Ishikawa (cell line): Measurements from ENCODE around the gene DIAPH1.

Experiments
- CEBPB ChIP-seq: IDR thresholded peaks from 2 replicates; pipeline ENCODE4 v1.6.1; 2012
- CREB1 ChIP-seq: IDR thresholded peaks from 2 replicates; pipeline ENCODE4 v1.6.1; 2012; ENCODE audit warnings: low read depth
- EGR1 ChIP-seq: IDR thresholded peaks from 2 replicates; pipeline ENCODE4 v1.6.1; 2012
- EP300 ChIP-seq: IDR thresholded peaks from 2 replicates; pipeline ENCODE4 v1.6.1; 2012; ENCODE audit warnings: borderline replicate concordance
- FOXM1 ChIP-seq: IDR thresholded peaks from 2 replicates; pipeline ENCODE4 v1.6.1; 2012; ENCODE audit warnings: low read depth, borderline replicate concordance
- MAX ChIP-seq: IDR thresholded peaks from 2 replicates; pipeline ENCODE4 v1.6.1; 2012
- NFIC ChIP-seq: IDR thresholded peaks from 2 replicates; pipeline ENCODE4 v1.6.1; 2012
- RAD21 ChIP-seq: IDR thresholded peaks from 2 replicates; pipeline ENCODE4 v1.6.1; 2012; ENCODE audit warnings: low read depth
- REST ChIP-seq: IDR thresholded peaks from 2 replicates; pipeline ENCODE4 v1.6.1; 2012; ENCODE audit warnings: low read depth, mild to moderate bottlenecking
- TAF1 ChIP-seq: IDR thresholded peaks from 2 replicates; pipeline ENCODE4 v1.6.1; 2012; ENCODE audit warnings: low read depth, mild to moderate bottlenecking
- TCF12 ChIP-seq: IDR thresholded peaks from 2 replicates; pipeline ENCODE4 v1.6.1; 2012; ENCODE audit warnings: low read depth
- TEAD4 ChIP-seq: IDR thresholded peaks from 2 replicates; pipeline ENCODE4 v1.6.1; 2012
- USF1 ChIP-seq: IDR thresholded peaks from 2 replicates; pipeline ENCODE4 v1.6.1; 2012
- YY1 ChIP-seq: IDR thresholded peaks from 2 replicates; pipeline ENCODE4 v1.6.1; 2012; ENCODE audit warnings: low read depth
- ZBTB7A ChIP-seq: IDR thresholded peaks from 2 replicates; pipeline ENCODE4 v1.6.1; 2012; ENCODE audit warnings: low read depth

Gene DIAPH1

GRCh38 chr5:141525653-141526052, 93.1 kb downstream of the DIAPH1 start:
- no peak for TF ChIP-seq NFIC
- TF ChIP-seq EP300, result no peak
- TF ChIP-seq CEBPB, result no peak
- no peak for TF ChIP-seq RAD21

GRCh38 chr5:141524604-141525597, 93.9 kb downstream of the DIAPH1 start:
- TF ChIP-seq TEAD4 (peak; percentile 83), ZBTB7A (no peak), YY1 (peak; percentile 42; the same call in 1 of the 2 replicates), CEBPB (no peak), EGR1 (no peak), MAX (peak; percentile 73), CREB1 (no peak), TCF12 (peak; percentile 72; the same call in 1 of the 2 replicates), FOXM1 (no peak), REST (no peak), RAD21 (peak; percentile 85), EP300 (no peak; the same call in 1 of the 2 replicates), NFIC (peak; percentile 69), USF1 (no peak), TAF1 (no peak)

- TF ChIP-seq TCF12, result no peak
- TF ChIP-seq YY1, result no peak
- TF ChIP-seq FOXM1, result no peak
- TF ChIP-seq REST, result no peak
- no peak for TF ChIP-seq CREB1
- TF ChIP-seq NFIC, result no peak
Observed at GRCh38 chr5:141523991-141524390, 94.8 kb downstream of the DIAPH1 start.

- TF ChIP-seq EGR1, result no peak
- TF ChIP-seq USF1, result no peak
Observed at GRCh38 chr5:141522301-141522700, 96.5 kb downstream of the DIAPH1 start.

- TF ChIP-seq CREB1 (no peak), CEBPB (peak; percentile 58), MAX (peak; percentile 21; the same call in 1 of the 2 replicates), EP300 (peak; percentile 77; the same call in 1 of the 2 replicates), TCF12 (peak; percentile 72), FOXM1 (no peak), NFIC (peak; percentile 83), REST (no peak), TEAD4 (peak; percentile 73)
Observed at GRCh38 chr5:141521244-141521781, 97.5 kb downstream of the DIAPH1 start.
